ENCODE results near the gene TCF7L1.

TCF7L1 gene

GRCh38 chr2:85215448-85216401 is 82.5 kb downstream of the TCF7L1 start:
- H3K27me3 ChIP-seq (ENCODE audit: low read depth, low read length) = peaks cover 39% of the 10 kb centered on the region
- no peaks in the 10 kb centered on the region for H3K9me3 ChIP-seq (ENCODE audit: insufficient read depth, low read length)
- H3K4me2 ChIP-seq (ENCODE audit: low read length) = peak overlapping the region; percentile 40; the same call in 1 of the 2 replicates
- no peak overlapping the region for H3K4me3 ChIP-seq (ENCODE audit: low read length)
- H3K36me3 ChIP-seq (replicated peaks; ENCODE audit: low read depth, low read length) = no peaks in the 10 kb centered on the region
- H4K20me1 ChIP-seq (ENCODE audit: insufficient read depth, low read length) = no peaks in the 10 kb centered on the region
- no peak overlapping the region; the same call in 1 of the 2 replicates for H2AFZ ChIP-seq (ENCODE audit: low read depth, low read length)
- H3K27ac ChIP-seq (ENCODE audit: low read length) = no peak overlapping the region
- H3K9ac ChIP-seq (ENCODE audit: low read length) = no peak overlapping the region
- TF ChIP-seq EZH2phosphoT487 (IDR thresholded peaks at IDR 0.05; ENCODE audit: low read depth) (no peak), CTCF (IDR thresholded peaks at IDR 0.05; ENCODE audit: low read depth, low read length) (no peak)
- peaks cover 12% of the 10 kb centered on the region; the same call in 1 of the 2 replicates for H3K4me1 ChIP-seq (ENCODE audit: low read length)
- no peaks in the 10 kb centered on the region for H3K79me2 ChIP-seq (ENCODE audit: low read length)

- no peak for TF ChIP-seq EZH2phosphoT487 (IDR thresholded peaks at IDR 0.05; ENCODE audit: low read depth)
- TF ChIP-seq CTCF (IDR thresholded peaks at IDR 0.05; ENCODE audit: low read depth, low read length) = no peak
- Histone ChIP-seq H3K4me1 (ENCODE audit: low read length) (peaks cover 12% of the 10 kb centered on the region; the same call in 1 of the 2 replicates), H3K36me3 (replicated peaks; ENCODE audit: low read depth, low read length) (no peaks in the 10 kb centered on the region), H3K27me3 (ENCODE audit: low read depth, low read length) (peaks cover 41% of the 10 kb centered on the region), H3K27ac (ENCODE audit: low read length) (no peak overlapping the region), H3K4me3 (ENCODE audit: low read length) (no peak overlapping the region), H3K9me3 (ENCODE audit: insufficient read depth, low read length) (no peaks in the 10 kb centered on the region), H3K4me2 (ENCODE audit: low read length) (no peak overlapping the region), H4K20me1 (ENCODE audit: insufficient read depth, low read length) (no peaks in the 10 kb centered on the region), H2AFZ (ENCODE audit: low read depth, low read length) (no peak overlapping the region), H3K79me2 (ENCODE audit: low read length) (no peaks in the 10 kb centered on the region), H3K9ac (ENCODE audit: low read length) (no peak overlapping the region)
These were observed 83.7 kb downstream of the TCF7L1 start for GRCh38 chr2:85216927-85217326.

GRCh38 chr2:85221067-85221691 is 88.0 kb downstream of the TCF7L1 start:
- H3K9ac ChIP-seq (ENCODE audit: low read length) = no peak overlapping the region
- H3K27ac ChIP-seq (ENCODE audit: low read length) = no peak overlapping the region
- no peaks in the 10 kb centered on the region for H4K20me1 ChIP-seq (ENCODE audit: insufficient read depth, low read length)
- no peak overlapping the region for H3K4me2 ChIP-seq (ENCODE audit: low read length)
- no peak overlapping the region for H3K4me3 ChIP-seq (ENCODE audit: low read length)
- H3K79me2 ChIP-seq (ENCODE audit: low read length) = no peaks in the 10 kb centered on the region
- peaks cover 18% of the 10 kb centered on the region for H3K27me3 ChIP-seq (ENCODE audit: low read depth, low read length)
- no peaks in the 10 kb centered on the region for H3K4me1 ChIP-seq (ENCODE audit: low read length)
- H3K36me3 ChIP-seq (replicated peaks; ENCODE audit: low read depth, low read length) = no peaks in the 10 kb centered on the region
- H3K9me3 ChIP-seq (ENCODE audit: insufficient read depth, low read length) = no peaks in the 10 kb centered on the region
- TF ChIP-seq EZH2phosphoT487 (IDR thresholded peaks at IDR 0.05; ENCODE audit: low read depth) (no peak), CTCF (IDR thresholded peaks at IDR 0.05; ENCODE audit: low read depth, low read length) (no peak)
- no peak overlapping the region for H2AFZ ChIP-seq (ENCODE audit: low read depth, low read length)

GRCh38 chr2:85222792-85223191 is 89.6 kb downstream of the TCF7L1 start:
- Histone ChIP-seq H3K9ac (ENCODE audit: low read length) (no peak overlapping the region), H3K9me3 (ENCODE audit: insufficient read depth, low read length) (no peaks in the 10 kb centered on the region), H3K4me2 (ENCODE audit: low read length) (no peak overlapping the region), H3K27me3 (ENCODE audit: low read depth, low read length) (0 out of 2 replicates have a peak, but pooled peaks cover 3% of the 10 kb centered on the region), H3K27ac (ENCODE audit: low read length) (no peak overlapping the region), H3K36me3 (replicated peaks; ENCODE audit: low read depth, low read length) (no peaks in the 10 kb centered on the region), H3K79me2 (ENCODE audit: low read length) (no peaks in the 10 kb centered on the region), H3K4me1 (ENCODE audit: low read length) (no peaks in the 10 kb centered on the region), H3K4me3 (ENCODE audit: low read length) (no peak overlapping the region), H2AFZ (ENCODE audit: low read depth, low read length) (no peak overlapping the region), H4K20me1 (ENCODE audit: insufficient read depth, low read length) (no peaks in the 10 kb centered on the region)
- TF ChIP-seq EZH2phosphoT487 (IDR thresholded peaks at IDR 0.05; ENCODE audit: low read depth) (no peak), CTCF (IDR thresholded peaks at IDR 0.05; ENCODE audit: low read depth, low read length) (no peak)
